GM18526 (cell line): ENCODE measurements around the gene PTPRO.

Experiments
- POLR2A ChIP-seq: IDR thresholded peaks from 3 replicates; pipeline ENCODE4 v1.6.1; 2011; ENCODE audit not compliant: insufficient read length; ENCODE audit errors: extremely low read depth

The PTPRO gene

DNA sequence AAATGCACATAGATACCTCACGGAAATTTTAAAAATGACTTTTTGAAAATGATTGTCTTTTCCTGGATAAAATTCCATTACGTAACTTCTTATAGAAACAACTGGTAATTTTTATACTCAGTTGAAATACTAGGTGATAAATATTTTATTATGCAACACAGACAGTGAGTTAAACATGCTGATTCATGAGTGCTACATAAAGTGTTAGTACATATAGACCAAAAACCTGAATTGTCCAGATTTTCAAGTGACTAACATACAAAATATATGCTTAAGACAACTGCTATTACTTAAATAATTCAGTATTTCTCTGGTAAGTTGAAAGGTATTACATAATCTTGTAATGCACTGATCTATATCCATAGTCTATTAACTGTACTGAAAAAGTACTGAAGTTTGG is 11.9 kb downstream of the PTPRO start:
- no peak for TF ChIP-seq POLR2A

DNA sequence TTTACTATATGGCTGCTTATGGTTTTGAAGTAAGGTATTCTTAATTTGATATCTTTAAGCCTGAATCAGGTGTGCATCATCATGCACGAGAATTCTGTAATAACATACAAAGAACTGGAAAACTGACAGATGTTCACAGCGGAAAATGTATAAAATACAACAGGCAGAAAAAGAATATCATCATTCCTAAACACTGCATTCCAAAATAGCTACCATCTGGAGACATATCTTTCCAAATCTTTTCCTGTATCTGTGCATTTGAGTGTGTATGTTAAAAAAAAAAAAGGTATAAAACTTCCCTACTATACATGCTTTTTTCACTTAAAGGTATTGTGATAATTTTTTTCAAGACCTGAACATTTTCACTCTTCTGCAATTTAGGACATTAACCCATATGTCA is 13.7 kb downstream of the PTPRO start:
- TF ChIP-seq POLR2A = no peak

DNA sequence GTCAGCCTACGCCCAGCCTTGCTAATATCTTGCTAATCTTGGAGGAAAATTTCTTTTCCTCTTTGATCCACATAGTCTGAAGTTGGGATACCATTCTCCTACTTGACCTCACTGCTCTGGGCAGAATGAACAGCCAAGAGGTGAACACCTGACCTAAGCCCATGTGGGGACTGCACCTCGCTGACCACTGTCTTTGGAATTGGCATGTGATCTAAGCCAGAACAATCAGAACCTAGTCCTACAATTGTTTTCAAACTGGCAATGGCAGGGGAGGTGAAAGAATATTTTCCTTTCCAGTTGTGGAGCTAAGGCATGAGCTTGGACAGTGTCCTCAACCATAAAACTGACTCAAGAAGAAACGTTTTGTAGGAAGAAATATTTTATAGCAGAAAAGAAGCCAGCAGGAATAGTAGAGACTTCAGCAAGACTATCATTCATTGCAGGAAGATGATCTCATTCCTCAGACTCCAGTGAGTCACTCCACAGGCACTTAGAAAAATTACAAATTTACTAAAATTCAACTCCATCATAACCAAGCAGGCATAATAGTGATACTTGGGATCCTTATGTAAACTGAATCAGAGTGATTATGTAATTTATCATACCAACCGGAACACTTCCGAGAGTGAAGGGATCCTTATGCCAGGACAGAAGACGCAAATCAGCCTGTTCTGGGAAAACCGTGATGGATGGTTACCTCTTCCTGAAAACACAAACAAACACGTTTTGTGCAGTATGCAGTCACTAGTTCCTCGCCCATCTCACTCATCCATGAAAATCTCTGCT is 14.7 kb downstream of the PTPRO start:
- TF ChIP-seq POLR2A = no peak

DNA sequence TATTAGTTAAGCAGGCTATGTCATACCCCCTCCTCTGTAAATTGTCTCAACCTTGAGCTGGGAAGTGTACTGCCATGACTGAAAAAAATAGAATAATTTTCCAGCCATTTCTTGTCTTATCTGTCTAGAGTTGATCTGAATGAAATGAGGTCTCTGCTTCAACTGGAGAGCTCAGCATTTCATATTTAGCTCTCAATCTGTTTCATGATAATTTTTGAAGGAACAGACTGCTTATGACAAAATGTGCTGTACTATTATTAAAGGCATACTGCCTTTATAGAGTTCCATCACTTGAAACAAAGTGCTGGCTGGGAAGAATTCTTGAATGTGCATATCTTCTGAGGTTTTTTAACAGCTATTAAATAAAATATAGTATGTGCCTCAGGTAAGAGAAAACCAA is 19.1 kb downstream of the PTPRO start:
- no peak for TF ChIP-seq POLR2A

DNA sequence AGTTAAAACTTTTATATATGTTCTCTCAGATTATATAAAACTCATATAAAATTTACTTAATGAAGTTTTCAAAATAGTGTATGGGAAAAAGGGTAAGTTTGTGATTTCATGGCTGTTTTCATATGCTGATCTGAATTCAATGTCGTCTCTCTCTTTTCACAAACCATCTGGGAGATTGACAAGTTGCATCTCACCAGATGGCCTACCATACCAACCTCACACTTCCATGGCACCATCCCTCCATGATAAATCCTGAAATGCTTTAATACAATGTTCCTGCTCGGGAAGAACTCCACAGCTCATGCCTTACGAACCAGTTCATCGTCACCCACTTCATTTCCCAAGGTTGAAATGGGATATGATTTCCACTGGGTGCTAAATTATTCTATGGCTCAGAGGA is 22.3 kb downstream of the PTPRO start:
- TF ChIP-seq POLR2A = no peak

DNA sequence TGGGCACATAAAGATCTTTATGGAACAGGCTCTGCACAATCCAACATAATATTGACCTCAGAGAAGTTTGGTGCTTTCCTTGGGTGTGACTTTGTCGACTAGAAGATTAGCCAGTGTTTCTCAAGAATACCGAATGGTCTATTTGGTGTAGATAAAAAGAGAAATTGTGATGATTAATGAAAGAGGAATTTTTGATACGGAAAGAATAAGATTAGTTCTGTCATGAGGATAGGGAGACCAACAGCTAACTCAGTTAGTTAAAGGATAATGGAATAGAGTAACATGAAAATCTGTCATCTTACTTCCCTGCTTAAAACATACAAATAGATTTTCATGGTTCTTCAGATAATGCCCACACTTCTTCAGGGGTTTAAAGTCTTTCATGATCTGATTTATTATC is 24.2 kb downstream of the PTPRO start:
- TF ChIP-seq POLR2A = no peak

DNA sequence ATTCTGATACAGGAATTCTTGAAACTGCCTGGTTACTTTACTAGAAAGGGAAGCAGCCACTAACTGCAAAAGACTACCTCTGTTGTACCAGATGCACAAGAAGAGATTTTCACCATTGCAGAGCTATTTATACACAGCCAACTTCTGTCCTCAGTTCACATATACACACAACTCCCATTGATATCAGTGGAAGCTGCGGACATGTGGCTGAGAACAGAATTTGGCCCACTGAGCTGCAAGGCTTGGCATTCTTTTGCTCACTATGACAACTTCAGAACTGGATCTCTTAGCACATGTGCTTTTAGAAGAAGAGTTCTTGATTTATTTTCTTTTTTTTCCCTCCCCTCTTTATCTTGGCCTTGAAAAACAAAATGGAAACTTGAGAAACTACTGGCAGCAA is 28.3 kb downstream of the PTPRO start:
- TF ChIP-seq POLR2A = no peak

DNA sequence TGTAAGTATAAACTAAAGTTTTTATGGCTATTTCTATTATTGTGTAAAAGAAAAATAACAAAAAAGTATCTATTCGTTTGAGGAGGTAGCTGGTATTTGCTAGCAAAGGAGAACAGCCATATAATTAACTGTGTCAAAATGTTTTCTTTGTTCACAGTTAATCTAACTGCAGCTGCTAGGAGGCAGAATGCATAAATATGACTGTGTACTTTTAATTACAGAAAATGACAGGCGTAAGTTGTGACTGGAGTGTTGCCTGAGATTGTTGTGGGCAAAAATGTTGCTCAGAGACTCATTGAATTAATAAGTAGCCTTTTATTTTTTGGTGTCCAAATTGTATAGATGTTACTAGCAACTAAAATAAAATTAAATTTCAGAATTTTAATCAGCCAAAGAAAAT is 33.5 kb downstream of the PTPRO start:
- no peak for TF ChIP-seq POLR2A

DNA sequence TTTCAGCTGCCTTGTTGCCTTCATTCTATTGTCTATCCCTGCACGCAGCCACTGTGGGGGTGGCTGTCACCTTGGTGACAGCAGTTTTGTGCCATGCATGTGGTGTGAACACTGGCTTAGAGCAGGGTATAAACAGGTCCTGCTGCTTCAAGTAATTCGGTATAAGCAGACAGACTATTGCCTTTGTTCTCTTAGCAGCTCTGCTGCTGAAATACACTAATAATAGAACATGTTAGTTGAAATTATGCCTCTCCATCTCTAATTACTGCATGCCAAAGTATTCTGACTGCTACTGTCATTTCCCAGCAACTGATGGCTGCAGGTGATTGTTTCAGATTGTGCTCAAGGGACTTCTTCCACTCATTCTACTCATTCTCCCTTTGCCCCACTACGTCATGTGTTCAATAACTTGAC is 34.6 kb downstream of the PTPRO start:
- TF ChIP-seq POLR2A = no peak

DNA sequence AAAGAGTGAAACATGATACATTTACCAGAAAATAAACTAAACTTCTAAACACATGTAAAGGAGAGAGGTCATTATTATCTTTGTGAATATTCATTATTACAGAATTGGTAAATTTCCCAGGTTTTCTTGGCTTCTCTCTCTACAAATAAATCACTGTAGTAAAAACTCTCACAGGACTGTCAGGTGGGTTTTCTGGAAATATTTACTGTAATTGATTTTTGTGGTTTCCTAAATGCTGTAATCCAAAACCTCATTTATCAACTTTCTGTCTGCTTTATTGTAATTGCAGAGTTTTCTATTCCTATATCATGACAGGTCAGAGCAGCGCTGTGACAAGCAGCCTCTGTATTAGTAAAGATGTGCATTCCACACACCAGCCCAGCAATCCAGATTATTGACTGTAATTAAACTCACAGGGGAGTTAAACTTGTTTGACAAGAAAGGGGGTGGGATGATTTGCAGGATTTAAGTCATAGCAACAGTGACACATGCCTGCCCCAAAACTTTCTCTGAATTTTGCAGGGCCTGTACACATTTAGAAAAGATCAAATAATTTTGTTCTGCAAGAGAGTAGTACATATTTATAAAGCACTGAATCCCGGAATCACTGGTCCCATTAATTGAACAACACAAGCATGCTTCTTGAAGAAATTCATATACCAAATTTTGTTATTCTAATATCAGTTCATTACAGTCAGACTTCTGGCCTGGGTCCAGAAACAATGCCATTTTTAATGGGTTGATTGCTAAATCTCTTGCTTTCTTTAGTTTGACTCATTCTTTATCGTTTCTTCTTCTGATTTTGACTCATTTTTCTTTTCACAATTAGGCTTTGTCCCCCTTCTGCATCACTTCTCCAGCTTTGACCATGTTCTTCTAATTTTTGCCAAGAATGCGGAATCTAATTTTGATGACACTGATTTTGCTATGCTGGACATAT is 42.2 kb downstream of the PTPRO start:
- TF ChIP-seq POLR2A = no peak

DNA sequence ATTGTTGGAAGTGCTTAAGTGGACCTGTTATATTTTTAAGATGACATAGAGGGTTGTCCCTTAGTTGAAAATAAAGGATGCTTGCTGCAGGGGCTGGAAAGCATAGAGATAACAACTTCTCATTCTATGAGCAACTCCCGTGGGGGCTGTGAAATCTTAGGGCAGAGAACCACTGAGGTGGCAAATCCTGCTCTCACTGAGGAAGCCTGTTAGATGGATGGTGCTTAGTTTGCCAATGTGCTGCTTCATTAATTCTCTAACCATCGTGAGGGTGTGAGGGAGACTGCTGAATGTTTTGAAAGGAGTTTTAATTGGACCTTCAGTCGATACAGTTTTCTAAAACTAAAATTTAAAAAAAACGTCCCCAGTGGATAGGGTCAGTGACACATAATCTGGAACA is 46.5 kb downstream of the PTPRO start:
- TF ChIP-seq POLR2A = no peak

DNA sequence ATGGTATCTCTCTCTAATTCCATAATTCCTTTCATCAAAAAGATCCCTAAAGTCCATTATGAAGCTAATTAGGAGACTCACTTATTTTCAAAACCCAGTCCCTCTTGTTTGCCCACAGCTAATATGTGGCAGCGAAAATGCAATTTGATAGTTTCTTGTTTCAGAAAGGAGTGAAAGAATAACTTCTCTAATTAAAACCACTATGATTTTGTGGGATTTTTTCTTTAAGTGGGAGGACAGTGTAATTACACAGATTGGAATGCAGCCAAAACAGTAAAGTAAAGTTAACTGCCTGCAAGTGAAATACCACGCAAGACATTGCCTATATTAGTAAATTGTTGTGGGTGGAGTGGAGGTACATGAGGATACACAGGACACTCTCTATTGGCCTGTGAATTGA is 50.0 kb downstream of the PTPRO start:
- TF ChIP-seq POLR2A = no peak

DNA sequence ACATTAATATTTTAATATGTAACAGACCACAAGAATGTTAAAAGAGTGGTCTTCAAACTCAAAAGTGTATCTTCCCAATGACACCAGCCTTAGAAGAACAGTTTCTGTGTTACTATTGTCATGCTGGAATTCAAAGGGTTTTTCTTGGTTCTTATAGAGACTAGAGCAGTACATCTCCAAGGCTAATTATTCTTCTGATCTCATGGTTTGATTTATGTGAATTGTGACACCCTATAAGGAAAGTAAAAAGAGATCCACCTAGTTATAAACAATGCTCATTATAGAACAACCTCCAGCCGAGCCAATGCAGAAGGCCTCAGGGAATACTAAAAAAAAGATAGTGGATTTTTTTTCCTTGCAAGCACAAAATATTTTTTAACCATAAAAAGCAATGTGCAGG is 65.5 kb downstream of the PTPRO start:
- TF ChIP-seq POLR2A = no peak

DNA sequence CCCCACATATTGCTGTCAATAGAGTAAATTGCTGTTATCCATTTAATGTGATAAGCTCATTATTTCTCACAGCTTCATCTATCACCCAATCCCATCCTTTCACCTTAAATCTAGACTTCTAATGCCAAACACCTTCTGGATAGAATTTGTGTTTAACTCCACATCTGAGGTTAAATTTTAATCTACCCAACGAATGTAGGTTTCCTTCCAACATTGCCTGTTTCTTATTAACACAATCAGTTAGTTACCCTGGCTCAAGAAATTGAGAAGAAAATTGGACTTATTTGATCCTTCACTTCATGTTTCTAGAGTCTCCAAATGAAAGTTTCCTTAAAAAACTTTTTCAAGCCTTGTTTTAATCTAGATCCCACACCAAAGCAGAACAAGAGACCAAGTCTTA is 67.3 kb downstream of the PTPRO start:
- TF ChIP-seq POLR2A = no peak

DNA sequence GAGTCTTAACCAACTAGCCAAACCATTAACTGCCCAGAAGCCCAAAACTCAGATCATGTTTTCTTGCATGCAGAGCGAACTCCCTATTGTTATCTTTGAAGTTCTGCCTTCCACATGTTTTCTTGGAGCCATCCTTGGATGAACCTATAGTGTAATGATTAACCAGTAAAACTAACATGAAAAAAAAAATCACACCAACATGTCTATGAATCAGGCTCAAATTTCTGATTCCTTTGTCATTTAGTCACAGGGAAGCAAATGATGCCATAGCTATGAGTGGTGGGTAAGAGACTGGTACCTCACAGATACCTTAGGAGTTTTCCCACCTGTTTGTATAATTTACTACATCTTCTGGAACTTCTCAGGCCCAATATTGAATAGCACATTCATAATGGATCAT is 70.7 kb downstream of the PTPRO start:
- no peak for TF ChIP-seq POLR2A

DNA sequence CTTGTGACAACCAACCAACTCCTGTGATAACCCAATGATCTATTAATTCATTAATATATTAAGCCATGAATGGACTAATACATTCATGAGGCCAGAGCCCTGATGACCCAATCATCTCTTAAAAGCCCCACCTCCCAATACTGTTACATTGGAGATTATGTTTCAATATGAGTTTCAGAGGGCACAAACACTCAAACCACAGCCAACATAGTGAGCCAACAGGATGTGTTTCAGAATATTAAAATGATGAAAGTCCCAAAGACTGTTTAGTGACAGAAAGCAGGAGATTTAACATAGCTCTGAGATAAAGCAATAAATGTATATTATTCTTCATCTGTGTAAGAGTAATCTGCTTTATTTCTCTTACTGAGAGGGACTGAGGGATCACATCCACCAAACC is 71.7 kb downstream of the PTPRO start:
- TF ChIP-seq POLR2A = no peak
